HL-60 (cell line): ENCODE data around the gene PRPF18.

Experiments used
- DNase-seq, 2 experiments: peaks; one replicate each; pipeline ENCODE4 v3.0.0-alpha.2; 2010 to 2020; ENCODE audit warnings: low read depth in 1 of 2, low spot score in 1 of 2
- H3K27ac ChIP-seq: fragments of 250-450 bp; sonication (Bioruptor Pico); replicated peaks from 2 replicates; pipeline ENCODE4 v1.5.1; 2020; ENCODE audit warnings: mild to moderate bottlenecking, moderate library complexity
- H3K27me3 ChIP-seq: fragments of 250-450 bp; sonication (Bioruptor Pico); 2 replicates; pipeline ENCODE4 v1.5.1; 2021; ENCODE audit warnings: mild to moderate bottlenecking, moderate library complexity; ENCODE audit not compliant: insufficient read depth, poor library complexity, severe bottlenecking
- H3K4me3 ChIP-seq: replicated peaks from 2 replicates; pipeline ENCODE4 v1.5.1; 2011; ENCODE audit warnings: mild to moderate bottlenecking, control low read depth, low read length; ENCODE audit not compliant: insufficient read depth
- GABPA ChIP-seq: IDR thresholded peaks from 2 replicates; pipeline ENCODE4 v1.6.1; 2012; ENCODE audit warnings: low read depth
- POLR2AphosphoS5 ChIP-seq: IDR thresholded peaks from 2 replicates; pipeline ENCODE4 v1.6.1; 2012; ENCODE audit warnings: low read depth
- REST ChIP-seq: IDR thresholded peaks from 2 replicates; pipeline ENCODE4 v1.6.1; 2012; ENCODE audit warnings: low read depth; ENCODE audit not compliant: insufficient replicate concordance
- SPI1 ChIP-seq: IDR thresholded peaks from 2 replicates; pipeline ENCODE4 v1.6.1; 2012; ENCODE audit warnings: low read depth, mild to moderate bottlenecking, borderline replicate concordance
- TF ChIP-seq, protein P1 (sequence below): IDR thresholded peaks from one replicate; pipeline ENCODE4 v1.5.1; 2011; ENCODE audit warnings: low read length, control low read depth, inconsistent platforms; ENCODE audit not compliant: insufficient read depth

The PRPF18 gene

GRCh38 chr10:13628661-13629060 lies 41.9 kb downstream of the PRPF18 start:
- no peak overlapping the region for H3K27ac ChIP-seq
- no peak overlapping the region for H3K4me3 ChIP-seq
- H3K27me3 ChIP-seq = no peaks in the 10 kb centered on the region
- DNase-seq = no peak
- TF ChIP-seq POLR2AphosphoS5 (no peak), GABPA (no peak), REST (no peak), SPI1 (no peak)
- TF ChIP-seq, protein P1, sequence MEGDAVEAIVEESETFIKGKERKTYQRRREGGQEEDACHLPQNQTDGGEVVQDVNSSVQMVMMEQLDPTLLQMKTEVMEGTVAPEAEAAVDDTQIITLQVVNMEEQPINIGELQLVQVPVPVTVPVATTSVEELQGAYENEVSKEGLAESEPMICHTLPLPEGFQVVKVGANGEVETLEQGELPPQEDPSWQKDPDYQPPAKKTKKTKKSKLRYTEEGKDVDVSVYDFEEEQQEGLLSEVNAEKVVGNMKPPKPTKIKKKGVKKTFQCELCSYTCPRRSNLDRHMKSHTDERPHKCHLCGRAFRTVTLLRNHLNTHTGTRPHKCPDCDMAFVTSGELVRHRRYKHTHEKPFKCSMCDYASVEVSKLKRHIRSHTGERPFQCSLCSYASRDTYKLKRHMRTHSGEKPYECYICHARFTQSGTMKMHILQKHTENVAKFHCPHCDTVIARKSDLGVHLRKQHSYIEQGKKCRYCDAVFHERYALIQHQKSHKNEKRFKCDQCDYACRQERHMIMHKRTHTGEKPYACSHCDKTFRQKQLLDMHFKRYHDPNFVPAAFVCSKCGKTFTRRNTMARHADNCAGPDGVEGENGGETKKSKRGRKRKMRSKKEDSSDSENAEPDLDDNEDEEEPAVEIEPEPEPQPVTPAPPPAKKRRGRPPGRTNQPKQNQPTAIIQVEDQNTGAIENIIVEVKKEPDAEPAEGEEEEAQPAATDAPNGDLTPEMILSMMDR = no peak

DNA sequence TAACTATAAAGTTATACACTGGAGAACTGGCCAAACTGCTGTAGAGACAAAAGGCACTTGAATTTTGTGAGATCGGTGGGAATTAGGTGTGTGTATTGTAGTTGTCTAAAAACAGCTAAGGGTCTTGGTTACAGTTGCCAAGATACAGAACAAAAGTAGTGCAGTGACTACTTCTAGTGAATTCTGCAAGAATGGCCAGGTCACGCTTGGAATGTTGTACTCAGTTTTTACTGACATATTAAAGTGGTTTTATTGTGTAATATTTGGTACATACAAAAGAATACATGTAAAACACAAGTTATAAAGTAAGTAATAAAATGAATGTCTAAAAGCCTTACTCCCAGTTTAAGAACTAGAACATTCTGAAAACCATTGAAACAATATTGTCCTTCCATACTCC lies 42.4 kb downstream of the PRPF18 start:
- no peak overlapping the region for H3K4me3 ChIP-seq
- no peaks in the 10 kb centered on the region for H3K27me3 ChIP-seq
- H3K27ac ChIP-seq = no peak overlapping the region
- no peak for DNase-seq
- TF ChIP-seq GABPA = no peak
- TF ChIP-seq, protein P1 = no peak
- no peak for TF ChIP-seq SPI1
- TF ChIP-seq REST = no peak
- TF ChIP-seq POLR2AphosphoS5 = no peak

DNA sequence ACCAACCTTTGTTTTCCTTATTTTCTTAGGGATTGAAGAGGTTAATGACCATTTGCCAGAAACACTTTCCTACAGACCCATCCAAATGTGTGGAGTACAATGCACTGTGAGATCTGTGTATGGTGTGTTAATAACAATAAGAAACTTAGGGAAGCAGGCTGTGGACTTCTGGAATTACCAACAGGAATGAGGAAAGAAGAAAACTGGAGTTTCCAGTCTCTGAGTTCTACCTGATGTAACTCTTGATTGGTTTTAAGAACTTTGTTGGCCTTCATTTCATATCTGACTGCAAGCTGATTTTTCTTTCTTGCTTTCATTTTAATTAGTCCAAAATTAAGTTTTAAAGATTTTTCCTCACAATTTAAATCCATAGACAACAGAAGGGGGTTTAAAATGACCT lies 43.5 kb downstream of the PRPF18 start:
- H3K27ac ChIP-seq = no peak overlapping the region
- TF ChIP-seq, protein P1 = no peak
- TF ChIP-seq REST (no peak), POLR2AphosphoS5 (no peak), SPI1 (no peak), GABPA (no peak)
- no peak for DNase-seq
- no peak overlapping the region for H3K4me3 ChIP-seq
- H3K27me3 ChIP-seq = no peaks in the 10 kb centered on the region
